CD14-positive monocyte (primary cell): ENCODE data around the gene SC5D. TPM values are rescaled to one million over a fixed set of nuclear protein-coding genes. Genes with fewer than 3 reads are reported as not detected.
A peak's percentile ranks its signal among the peaks of the same experiment; 100 is the strongest.

ENCODE experiments used
- DNase-seq, 3 donors: peaks; one replicate each; pipeline ENCODE4 v3.0.0-alpha.2; 2011 to 2022
- H2AFZ ChIP-seq: 2 replicates; pipeline ENCODE4 v1.6.0; 2012; ENCODE audit warnings: mild to moderate bottlenecking, low read depth, low read length, inconsistent platforms; ENCODE audit not compliant: insufficient read depth, poor library complexity, severe bottlenecking
- H3K27ac ChIP-seq, 2 donors: 1 replicate in 1 of 2; 2 replicates in 1 of 2; pipeline ENCODE4 v1.5.1; 2012 to 2013; ENCODE audit warnings: low read length in 2 of 2, control low read depth in 1 of 2, inconsistent platforms in 1 of 2, low read depth in 1 of 2, mild to moderate bottlenecking in 1 of 2
- H3K27me3 ChIP-seq, 2 donors: one replicate each; pipeline versions ENCODE4 v1.6.0 to v1.6.1; 2011 to 2013; ENCODE audit warnings: low read length in 2 of 2; ENCODE audit not compliant: control insufficient read depth in 2 of 2, insufficient read depth in 2 of 2
- H3K36me3 ChIP-seq, 2 donors: replicated peaks in 1 of 2; 1 replicate in 1 of 2; 2 replicates in 1 of 2; pipeline versions ENCODE4 v1.5.1 to v1.6.1; 2012 to 2013; ENCODE audit warnings: low read length in 2 of 2, control low read depth in 1 of 2, inconsistent platforms in 1 of 2, mild to moderate bottlenecking in 1 of 2; ENCODE audit not compliant: insufficient read depth in 2 of 2, control insufficient read depth in 1 of 2
- H3K4me1 ChIP-seq, 2 donors: 1 replicate in 1 of 2; 2 replicates in 1 of 2; pipeline versions ENCODE4 v1.5.1 to v1.6.1; 2012 to 2013; ENCODE audit warnings: low read length in 2 of 2, control low read depth in 1 of 2, inconsistent platforms in 1 of 2, mild to moderate bottlenecking in 1 of 2, moderate library complexity in 1 of 2; ENCODE audit not compliant: insufficient read depth in 2 of 2, control insufficient read depth in 1 of 2
- H3K4me2 ChIP-seq: replicated peaks from 2 replicates; pipeline ENCODE3; 2012; ENCODE audit warnings: low read length, moderate library complexity, mild to moderate bottlenecking; ENCODE audit not compliant: poor library complexity, severe bottlenecking; ENCODE audit errors: extremely low read depth
- H3K4me3 ChIP-seq, 3 experiments: fragments of 200-600 bp in 1 of 3; sonication (generic) in 1 of 3; replicated peaks in 1 of 3; 1 replicate in 2 of 3; 2 replicates in 1 of 3; pipeline ENCODE4 v1.5.1; 2011 to 2013; ENCODE audit warnings: low read length in 3 of 3, mild to moderate bottlenecking in 3 of 3, control low read depth in 2 of 3, low read depth in 2 of 3, inconsistent platforms in 1 of 3, moderate library complexity in 1 of 3
- H3K79me2 ChIP-seq: 2 replicates; pipeline ENCODE4 v1.6.0; 2012; ENCODE audit warnings: mild to moderate bottlenecking, control low read depth, inconsistent platforms, low read length, moderate library complexity; ENCODE audit not compliant: insufficient read depth
- H3K9ac ChIP-seq: 2 replicates; pipeline ENCODE4 v1.6.0; 2017; ENCODE audit warnings: low read length, mild to moderate bottlenecking; ENCODE audit not compliant: insufficient read depth, poor library complexity, severe bottlenecking
- H3K9me3 ChIP-seq, 2 donors: replicated peaks in 1 of 2; 1 replicate in 1 of 2; 2 replicates in 1 of 2; pipeline versions ENCODE4 v1.5.1 to v1.6.1; 2012 to 2013; ENCODE audit warnings: low read length in 2 of 2, control low read depth in 1 of 2; ENCODE audit not compliant: control insufficient read depth in 1 of 2, insufficient read depth in 1 of 2
- H4K20me1 ChIP-seq: 2 replicates; pipeline ENCODE4 v1.6.0; 2012; ENCODE audit warnings: mild to moderate bottlenecking, low read length, control low read depth, moderate library complexity; ENCODE audit not compliant: insufficient read depth
- H3K27ac Mint-ChIP-seq, 7 donors: one replicate each; pipeline ENCODE4 v1.8.0; 2020; ENCODE audit warnings: mild to moderate bottlenecking in 7 of 7, mixed read lengths in 7 of 7, moderate library complexity in 6 of 7, inconsistent platforms in 2 of 7
- H3K27me3 Mint-ChIP-seq, 3 donors: one replicate each; pipeline ENCODE4 v1.8.0; 2021 to 2022; ENCODE audit warnings: low read depth in 3 of 3, mild to moderate bottlenecking in 3 of 3, mixed read lengths in 3 of 3, moderate library complexity in 3 of 3, inconsistent platforms in 1 of 3
- H3K36me3 Mint-ChIP-seq, 2 donors: one replicate each; pipeline ENCODE4 v1.8.0; 2020; ENCODE audit warnings: mixed read lengths in 2 of 2, inconsistent platforms in 1 of 2, mild to moderate bottlenecking in 1 of 2
- H3K4me1 Mint-ChIP-seq: one replicate; pipeline ENCODE4 v1.8.0; 2020; ENCODE audit warnings: mild to moderate bottlenecking, mixed read lengths
- H3K4me3 Mint-ChIP-seq, 2 donors: one replicate each; pipeline ENCODE4 v1.8.0; 2020; ENCODE audit warnings: mild to moderate bottlenecking in 2 of 2, mixed read lengths in 2 of 2, moderate library complexity in 1 of 2
- H3K9me3 Mint-ChIP-seq, 7 donors: one replicate each; pipeline ENCODE4 v1.8.0; 2020 to 2022; ENCODE audit warnings: mixed read lengths in 7 of 7, mild to moderate bottlenecking in 6 of 7, moderate library complexity in 6 of 7, inconsistent platforms in 2 of 7
- CTCF ChIP-seq: fragments of 200-600 bp; IDR thresholded peaks from one replicate; pipeline ENCODE4 v1.8.0; 2022; ENCODE audit warnings: antibody characterized with exemption, mild to moderate bottlenecking
- WGBS: methylation state at CpG from one replicate; pipeline ENCODE4 v1.1.5; 2013; ENCODE audit warnings: missing lambda C conversion rate; ENCODE audit not compliant: insufficient coverage; 5-methylcytosine and 5-hydroxymethylcytosine counted together
- intact Hi-C, 2 donors: fragments of 100-400 bp; cut with micrococcal nuclease; formaldehyde crosslinking; loops; one replicate each; pipeline versions ENCODE4 v1.15.0 to v1.15.1; 2023
- polyA plus RNA-seq, 3 donors: library from polyadenylated mRNA; depleted of rRNA in 1 of 3; unstranded in 2 of 3; stranded (reverse) in 1 of 3; fragments of 300-500 nt in 2 of 3; fragments of >200 nt in 1 of 3; fragmentation: Illumina TruSeq in 2 of 3; gene quantifications; 1 replicate in 2 of 3; 2 replicates in 1 of 3; pipeline ENCODE4 v1.2.3, GENCODE V29; 2012 to 2021

The SC5D gene
- polyA plus RNA-seq, 3 donors = 6.4 to 8.3 (median 8.3) TPM

- H3K4me3 Mint-ChIP-seq = no peak overlapping the region
- H3K27ac Mint-ChIP-seq = no peak overlapping the region
- Histone ChIP-seq H3K79me2 (peaks cover 74% of the 10 kb centered on the region), H2AFZ (no peak overlapping the region), H3K9me3 (no peaks in the 10 kb centered on the region), H4K20me1 (no peaks in the 10 kb centered on the region), H3K27me3 (no peaks in the 10 kb centered on the region), H3K4me3 (no peak overlapping the region), H3K36me3 (no peaks in the 10 kb centered on the region), H3K4me1 (peaks cover 17 to 27% of the 10 kb centered on the region in 2 donors), H3K4me2 (no peak overlapping the region), H3K27ac (no peak overlapping the region), H3K9ac (no peak overlapping the region)
- peaks cover 0 to 5% (median 3%) of the 10 kb centered on the region in 7 donors for H3K9me3 Mint-ChIP-seq
- peaks cover 32% of the 10 kb centered on the region for H3K4me1 Mint-ChIP-seq
- no peak for TF ChIP-seq CTCF
- H3K36me3 Mint-ChIP-seq = peaks cover 4 to 5% of the 10 kb centered on the region in 2 donors
- intact Hi-C loops = no loop called here
- peaks cover 0 to 3% (median 0%) of the 10 kb centered on the region in 3 donors for H3K27me3 Mint-ChIP-seq
- WGBS = 75% methylated on average over 4 of the region's 8 CpGs
- DNase-seq = no peak
Measured at GRCh38 chr11:121295246-121296029, 2.9 kb downstream of the SC5D start.

GRCh38 chr11:121297872-121298271 lies 5.3 kb downstream of the SC5D start:
- no peak overlapping the region for H3K4me3 Mint-ChIP-seq
- peaks cover 4 to 5% of the 10 kb centered on the region in 2 donors for H3K36me3 Mint-ChIP-seq
- H3K27ac Mint-ChIP-seq = peak overlapping the region in 1 of 7 donors; percentile 21
- Histone ChIP-seq H3K27me3 (no peaks in the 10 kb centered on the region), H3K4me2 (no peak overlapping the region), H3K27ac (no peak overlapping the region), H3K79me2 (peaks cover 96% of the 10 kb centered on the region), H2AFZ (no peak overlapping the region), H3K9me3 (no peaks in the 10 kb centered on the region), H4K20me1 (peaks cover 9% of the 10 kb centered on the region), H3K4me3 (no peak overlapping the region), H3K36me3 (peaks cover 0 to 1% of the 10 kb centered on the region in 2 donors), H3K4me1 (peaks cover 21 to 28% of the 10 kb centered on the region in 2 donors), H3K9ac (no peak overlapping the region)
- peaks cover 36% of the 10 kb centered on the region for H3K4me1 Mint-ChIP-seq
- intact Hi-C loops = no loop called here
- no peak for DNase-seq
- no peak for TF ChIP-seq CTCF
- H3K9me3 Mint-ChIP-seq = peaks cover 0 to 5% (median 3%) of the 10 kb centered on the region in 7 donors
- WGBS = no CpG with 5 or more reads among the region's 5 CpGs
- no peaks in the 10 kb centered on the region for H3K27me3 Mint-ChIP-seq
